GM19193 (cell line): ENCODE results near the gene PCDHA11.

Source experiments
- POLR2A ChIP-seq: IDR thresholded peaks from 4 replicates; pipeline ENCODE4 v1.6.1; 2011; ENCODE audit not compliant: insufficient read depth, insufficient read length; ENCODE audit errors: extremely low read depth

PCDHA11 gene

DNA sequence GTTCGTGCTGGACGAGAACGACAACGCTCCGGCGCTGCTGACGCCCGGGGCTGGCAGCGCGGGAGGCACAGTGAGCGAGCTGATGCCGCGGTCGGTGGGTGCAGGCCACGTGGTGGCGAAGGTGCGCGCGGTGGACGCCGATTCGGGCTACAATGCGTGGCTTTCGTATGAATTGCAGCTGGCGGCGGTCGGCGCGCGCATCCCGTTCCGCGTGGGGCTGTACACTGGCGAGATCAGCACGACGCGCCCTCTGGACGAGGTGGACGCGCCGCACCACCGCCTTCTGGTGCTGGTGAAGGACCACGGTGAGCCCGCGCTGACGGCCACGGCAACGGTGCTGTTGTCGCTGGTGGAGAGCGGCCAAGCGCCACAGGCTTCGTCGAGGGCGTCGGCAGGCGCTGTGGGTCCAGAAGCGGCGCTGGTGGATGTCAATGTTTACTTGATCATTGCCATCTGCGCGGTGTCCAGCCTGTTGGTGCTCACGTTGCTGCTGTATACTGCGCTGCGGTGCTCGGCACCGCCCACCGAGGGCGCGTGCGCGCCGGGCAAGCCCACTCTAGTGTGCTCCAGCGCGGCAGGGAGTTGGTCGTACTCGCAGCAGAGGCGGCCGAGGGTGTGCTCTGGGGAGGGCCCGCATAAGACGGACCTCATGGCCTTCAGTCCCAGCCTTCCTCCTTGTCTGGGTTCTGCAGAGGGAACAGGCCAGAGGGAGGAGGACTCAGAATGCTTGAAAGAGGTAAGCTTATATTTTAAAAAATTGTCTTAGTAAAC, 15.4 kb downstream of the PCDHA11 start:
- TF ChIP-seq POLR2A = no peak

DNA sequence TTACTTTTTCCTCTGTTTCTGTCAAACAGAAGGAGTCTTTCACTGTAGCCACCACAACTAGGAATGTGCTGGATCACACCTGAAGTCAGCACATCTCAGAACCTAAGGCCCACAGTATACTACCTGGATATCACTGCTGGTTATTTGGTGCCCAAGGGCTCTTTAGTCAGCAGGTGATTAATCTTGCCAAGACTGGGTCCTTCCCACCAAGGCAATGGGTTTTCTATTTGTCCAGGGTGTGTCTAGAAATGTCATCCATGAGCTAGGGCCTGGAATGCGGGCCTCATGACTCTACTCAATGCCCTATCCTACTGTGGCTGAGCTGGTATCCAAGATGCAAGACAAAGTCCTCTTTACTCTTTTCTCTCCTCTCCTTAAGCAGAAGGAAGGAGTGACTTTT, 47.6 kb downstream of the PCDHA11 start:
- TF ChIP-seq POLR2A = no peak
